K562 (cell line): ENCODE data around the gene KLHL29. TPM values are rescaled to one million over a fixed set of nuclear protein-coding genes. Genes with fewer than 3 reads are reported as not detected.

ENCODE experiments used
- ATAC-seq: fragments of 200-7000 bp; cut with Tn5 transposase; 3 replicates; pipeline ENCODE4 v1.9.1; 2020; ENCODE audit warnings: moderate library complexity
- BruUV-seq: library from RNA; stranded (reverse); fragments of 400-500 nt; replicated peaks from 2 replicates; lab custom pipeline; 2021; lab: Mats Ljungman, UMichigan
- CTCF ChIA-PET: fragments of 300-600 bp; formaldehyde crosslinking; extraction: SDS; loops from one replicate; lab custom pipeline; 2021; ENCODE audit warnings: low intra/inter-chr PET ratio; lab: Yijun Ruan, JAX
- POLR2A ChIA-PET: fragments of 300-600, 350-650 bp; sonication (Branson Sonifier 250); formaldehyde crosslinking; extraction: SDS; loops from one replicate; lab custom pipeline; 2021; ENCODE audit warnings: antibody characterized with exemption, inconsistent platforms; lab: Yijun Ruan, JAX
- DNase-seq, 4 experiments: peaks; one replicate each; pipeline versions ENCODE4 v3.0.0 to v3.0.0-alpha.2; 2011 to 2018; ENCODE audit warnings: low spot score in 3 of 4, mixed read lengths in 3 of 4; ENCODE audit errors: extremely low read depth in 1 of 4
- FAIRE-seq: peaks from 2 replicates; lab custom pipeline; 2011; peaks lifted over from hg19 to GRCh38; lab: Jason Lieb, UNC
- H2AFZ ChIP-seq: 2 replicates; pipeline ENCODE4 v1.6.0; 2011; ENCODE audit warnings: low read depth, low read length, control low read depth, inconsistent platforms
- H3K27ac ChIP-seq: fragments of 200-600 bp; 3 replicates; pipeline ENCODE4 v1.8.0; 2011; ENCODE audit warnings: low read depth, mild to moderate bottlenecking, control low read depth, inconsistent platforms, low read length, moderate library complexity, mixed read lengths; ENCODE audit errors: extremely low read depth
- H3K27me3 ChIP-seq, 2 experiments: fragments of 300-600 bp in 1 of 2; 2 replicates in 1 of 2; 3 replicates in 1 of 2; pipeline versions ENCODE4 v1.6.0 to v1.8.0; 2011; ENCODE audit warnings: inconsistent platforms in 2 of 2, low read length in 2 of 2, mild to moderate bottlenecking in 1 of 2, mixed read lengths in 1 of 2, moderate library complexity in 1 of 2; ENCODE audit not compliant: control insufficient read depth in 2 of 2, insufficient read depth in 2 of 2
- H3K36me3 ChIP-seq: fragments of 300-600 bp; 3 replicates; pipeline ENCODE4 v1.8.0; 2011; ENCODE audit warnings: mild to moderate bottlenecking, low read length, inconsistent platforms; ENCODE audit not compliant: control insufficient read depth, insufficient read depth
- H3K4me1 ChIP-seq, 2 experiments: fragments of 200-600 bp in 1 of 2; replicated peaks in 1 of 2; 2 replicates in 1 of 2; 3 replicates in 1 of 2; pipeline versions ENCODE4 v1.5.1 to v1.8.0; 2011; ENCODE audit warnings: inconsistent platforms in 2 of 2, low read length in 2 of 2, mild to moderate bottlenecking in 1 of 2, mixed read lengths in 1 of 2, moderate library complexity in 1 of 2; ENCODE audit not compliant: control insufficient read depth in 2 of 2, insufficient read depth in 2 of 2
- H3K4me2 ChIP-seq: 2 replicates; pipeline ENCODE4 v1.6.1; 2011; ENCODE audit warnings: low read length, control low read depth, inconsistent platforms, mixed read lengths; ENCODE audit not compliant: insufficient read depth
- H3K4me3 ChIP-seq: fragments of 200-600 bp; sonication (generic), shearing (Covaris generic); 2 replicates; pipeline ENCODE4 v1.5.1; 2016; ENCODE audit warnings: control low read depth, inconsistent platforms
- H3K79me2 ChIP-seq: fragments of 200-600 bp; 3 replicates; pipeline ENCODE4 v1.8.0; 2011; ENCODE audit warnings: low read length, inconsistent platforms; ENCODE audit not compliant: control insufficient read depth, insufficient read depth
- H3K9ac ChIP-seq, 2 experiments: 2 replicates each; pipeline versions ENCODE4 v1.6.0 to v1.6.1; 2011; ENCODE audit warnings: low read depth in 2 of 2, low read length in 2 of 2, control low read depth in 1 of 2, inconsistent platforms in 1 of 2, mild to moderate bottlenecking in 1 of 2, mixed read lengths in 1 of 2; ENCODE audit not compliant: insufficient read depth in 1 of 2
- H3K9me1 ChIP-seq: one replicate; pipeline ENCODE4 v1.6.0; 2011; ENCODE audit warnings: inconsistent platforms, mild to moderate bottlenecking, low read length, moderate library complexity; ENCODE audit not compliant: control insufficient read depth, insufficient read depth
- H3K9me3 ChIP-seq: replicated peaks from 2 replicates; pipeline ENCODE4 v1.5.1; 2011; ENCODE audit warnings: low read depth, low read length, inconsistent platforms; ENCODE audit not compliant: control insufficient read depth, insufficient read depth
- H4K20me1 ChIP-seq: replicated peaks from 2 replicates; pipeline ENCODE4 v1.6.1; 2011; ENCODE audit warnings: low read length, inconsistent platforms, mixed read lengths; ENCODE audit not compliant: control insufficient read depth, insufficient read depth
- CHD7 ChIP-seq: fragments of 200-600 bp; sonication (generic); IDR thresholded peaks from one replicate; pipeline ENCODE4 v1.6.1; 2012; ENCODE audit warnings: mild to moderate bottlenecking, low read depth, low read length, inconsistent platforms
- GTF2E2 ChIP-seq: fragments of 200-800 bp; sonication (Bioruptor generic); IDR thresholded peaks from 2 replicates; pipeline ENCODE4 v1.6.1; 2016; ENCODE audit warnings: missing genetic modification characterization, missing compliant biosample characterization
- TRIM24 ChIP-seq, 2 experiments: fragments of 450-650 bp; IDR thresholded peaks; 2 replicates each; pipeline ENCODE4 v1.6.1; 2016
- ZBTB34 ChIP-seq: fragments of 250-450 bp; sonication (Bioruptor Pico); IDR thresholded peaks from 2 replicates; pipeline ENCODE4 v1.8.0; 2021; ENCODE audit warnings: mild to moderate bottlenecking, moderate library complexity
- WGBS: fragments of 100-300 bp; shearing (Covaris generic); methylation state at CpG from one replicate; pipeline ENCODE4 v1.1.6; 2016; ENCODE audit warnings: low coverage, mixed read lengths; ENCODE audit not compliant: insufficient coverage; ENCODE audit errors: missing lambda C conversion rate; 5-methylcytosine and 5-hydroxymethylcytosine counted together
- in situ Hi-C: fragments of 300-500 bp; cut with MboI; formaldehyde crosslinking; loops from 4 replicates; pipeline ENCODE4 v1.15.0; 2018; ENCODE audit warnings: inconsistent platforms, mixed read lengths
- intact Hi-C: fragments of 100-400 bp; cut with micrococcal nuclease; formaldehyde crosslinking; loops from 2 replicates; pipeline ENCODE4 v1.14.2; 2022
- polyA plus RNA-seq, 8 experiments: library from polyadenylated mRNA; depleted of rRNA in 4 of 8; stranded (reverse) in 5 of 8; unstranded in 3 of 8; fragments of >200 nt; fragmentation: Nextera tagmentation in 2 of 8; fragmentation: Illumina TruSeq in 1 of 8; extraction: Ambion mirVana in 2 of 8; extraction: Trizol in 1 of 8; gene quantifications; 2 replicates each; pipeline versions ENCODE4 v1.2.1 to v1.2.3, GENCODE V29; 2011 to 2014; ENCODE audit warnings: inconsistent platforms in 1 of 8, missing spikeins in 1 of 8
- total RNA-seq, 7 experiments: library from RNA; depleted of rRNA in 6 of 7; stranded (reverse); fragments of >200 nt in 6 of 7; fragmentation: Illumina TruSeq in 2 of 7; extraction: Trizol in 2 of 7; gene quantifications; 2 replicates each; pipeline versions ENCODE4 v1.2.1 to v1.2.3, GENCODE V29; 2011 to 2021; ENCODE audit warnings: low replicate concordance in 1 of 7

Gene KLHL29
- total and polyA plus RNA-seq, 9 of the 15 experiments (the other 6 are each of a cell fraction or from before 2014, with no cell fraction given): 0.03 to 0.31 (median 0.08) TPM; not detected in 1

DNA sequence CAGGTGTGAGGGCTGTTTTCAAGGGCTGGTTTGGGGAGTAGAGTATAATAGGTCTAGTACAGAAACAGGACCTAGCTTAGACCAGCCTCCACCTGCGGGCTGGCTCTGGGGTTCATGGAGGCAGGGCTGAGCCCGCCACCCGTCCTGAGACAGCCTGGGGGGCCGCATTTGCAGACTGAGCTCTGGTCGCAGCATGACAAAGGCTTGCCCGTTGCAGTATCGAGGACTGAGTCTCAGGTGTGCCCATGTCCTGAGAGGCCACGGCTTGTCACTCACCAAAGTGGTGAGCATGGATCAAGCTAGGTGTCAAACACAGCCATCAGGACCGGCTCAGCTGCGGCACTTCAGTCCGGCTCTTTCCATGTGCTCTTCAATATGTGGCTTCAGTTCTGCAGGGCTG is 144.7 kb downstream of the KLHL29 start:
- ATAC-seq (no peak), DNase-seq (no peak), FAIRE-seq (no peak)
- in situ Hi-C loops (no loop called here), intact Hi-C loops (no loop called here)
- ChIA-PET POLR2A (interaction anchor here (0.6 to 1.0 kb wide), 2 partner anchors 12 to 113 kb away, joined by 3 read pairs; no protein-coding TSS in a partner anchor), CTCF (no interaction called here)
- Histone ChIP-seq H3K79me2 (no peaks in the 10 kb centered on the region), H3K36me3 (no peaks in the 10 kb centered on the region), H3K9me1 (no peaks in the 10 kb centered on the region), H2AFZ (no peak overlapping the region), H3K4me2 (no peak overlapping the region), H3K9me3 (no peaks in the 10 kb centered on the region), H3K27ac (no peak overlapping the region), H4K20me1 (peaks cover 4% of the 10 kb centered on the region; the same call in 1 of the 2 replicates), H3K4me1 (no peaks in the 10 kb centered on the region; a peak in 1 of 5 replicates), H3K9ac (no peak overlapping the region), H3K27me3 (peaks cover 43 to 92% of the 10 kb centered on the region in 2 experiments), H3K4me3 (no peak overlapping the region)
- 0% methylated on average over 11 of the region's 11 CpGs for WGBS
- BruUV-seq: no TSS peak
- TF ChIP-seq CHD7 (no peak), GTF2E2 (no peak), TRIM24 (IDR thresholded peaks at IDR 0.05) (no peak), ZBTB34 (no peak)
